Immature natural killer cell (primary cell): Measurements from ENCODE around the gene DHX15. TPM values are rescaled to one million over a fixed set of nuclear protein-coding genes. Genes with fewer than 3 reads are reported as not detected.

ENCODE experiments used
- DNase-seq, 3 donors: peaks; one replicate each; pipeline ENCODE4 v3.0.0; 2022; ENCODE audit warnings: mixed read lengths in 1 of 3
- H3K27ac Mint-ChIP-seq, 6 donors: one replicate each; pipeline ENCODE4 v1.8.0; 2020; ENCODE audit warnings: mixed read lengths in 6 of 6, mild to moderate bottlenecking in 5 of 6, inconsistent platforms in 4 of 6, moderate library complexity in 3 of 6
- H3K27me3 Mint-ChIP-seq, 3 donors: one replicate each; pipeline ENCODE4 v1.8.0; 2020 to 2021; ENCODE audit warnings: low read depth in 3 of 3, mild to moderate bottlenecking in 3 of 3, mixed read lengths in 3 of 3, moderate library complexity in 3 of 3, inconsistent platforms in 1 of 3
- H3K36me3 Mint-ChIP-seq, 3 donors: one replicate each; pipeline ENCODE4 v1.8.0; 2020; ENCODE audit warnings: mixed read lengths in 3 of 3, inconsistent platforms in 2 of 3, mild to moderate bottlenecking in 2 of 3
- H3K4me1 Mint-ChIP-seq, 2 donors: one replicate each; pipeline ENCODE4 v1.8.0; 2020; ENCODE audit warnings: inconsistent platforms in 2 of 2, mild to moderate bottlenecking in 2 of 2, mixed read lengths in 2 of 2, moderate library complexity in 1 of 2
- H3K4me3 Mint-ChIP-seq, 5 donors: one replicate each; pipeline ENCODE4 v1.8.0; 2020; ENCODE audit warnings: mild to moderate bottlenecking in 5 of 5, mixed read lengths in 5 of 5, inconsistent platforms in 3 of 5, moderate library complexity in 3 of 5
- H3K9me3 Mint-ChIP-seq, 6 donors: one replicate each; pipeline ENCODE4 v1.8.0; 2020; ENCODE audit warnings: mild to moderate bottlenecking in 6 of 6, mixed read lengths in 6 of 6, inconsistent platforms in 4 of 6, moderate library complexity in 3 of 6
- polyA plus RNA-seq, 3 donors: library from polyadenylated mRNA; unstranded; fragments of 300-500 nt; fragmentation: Illumina TruSeq; gene quantifications; one replicate each; pipeline ENCODE4 v1.2.3, GENCODE V29; 2021

DHX15 gene
- polyA plus RNA-seq, 3 donors from 2014 or later, result 41.7 to 71.4 (median 65.4) TPM

DNA sequence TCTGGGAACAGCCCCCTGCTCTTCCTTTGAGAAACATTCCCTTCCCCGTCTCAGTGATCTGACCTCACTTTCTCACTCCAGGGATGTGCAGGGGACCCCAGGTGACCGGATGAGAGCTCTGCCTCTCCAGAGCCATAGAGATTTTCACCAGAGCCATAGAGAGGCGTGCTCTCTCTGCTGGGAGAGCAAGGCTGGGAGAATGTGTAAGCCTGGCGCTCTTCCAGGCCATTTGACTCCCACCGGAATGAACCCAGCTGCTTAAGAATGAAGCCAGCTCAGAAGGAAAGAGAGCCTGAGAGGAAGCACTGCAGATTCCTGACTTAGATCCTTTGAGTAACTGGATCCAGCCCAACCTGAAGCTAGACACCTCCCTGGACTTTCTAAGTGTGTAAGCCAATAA is 106.4 kb downstream of the DHX15 start:
- no peaks in the 10 kb centered on the region for H3K36me3 Mint-ChIP-seq
- H3K27me3 Mint-ChIP-seq, result peaks cover 5 to 19% (median 16%) of the 10 kb centered on the region in 3 donors
- no peak overlapping the region for H3K27ac Mint-ChIP-seq
- H3K9me3 Mint-ChIP-seq, result no peaks in the 10 kb centered on the region
- no peak overlapping the region for H3K4me3 Mint-ChIP-seq
- no peak for DNase-seq
- H3K4me1 Mint-ChIP-seq, result peaks cover 6 to 10% of the 10 kb centered on the region in 2 donors

Other genes starting within 250 kb of the DHX15 start
- gene SOD3, start 211.0 kb upstream of the DHX15 start, polyA plus RNA-seq, result not detected